ENCODE measurements around the gene NBEAL2. TPM values are rescaled to one million over a fixed set of nuclear protein-coding genes. Genes with fewer than 3 reads are reported as not detected.
A peak's percentile ranks its signal among the peaks of the same experiment; 100 is the strongest.

The NBEAL2 gene
- total RNA-seq, 1 experiment from 2014 or later: 80.0 TPM

GRCh38 chr3:46957092-46957820 lies 22.2 kb upstream of the NBEAL2 start:
- Mint-ChIP-seq H3K27ac (no peak overlapping the region), H3K4me1 (peaks cover 58% of the 10 kb centered on the region)
- CTCF ChIA-PET: interaction anchor here (1.2 to 4.6 kb wide), 2 partner anchors 34 to 67 kb away, joined by 5 to 15 read pairs; no protein-coding TSS in a partner anchor

DNA sequence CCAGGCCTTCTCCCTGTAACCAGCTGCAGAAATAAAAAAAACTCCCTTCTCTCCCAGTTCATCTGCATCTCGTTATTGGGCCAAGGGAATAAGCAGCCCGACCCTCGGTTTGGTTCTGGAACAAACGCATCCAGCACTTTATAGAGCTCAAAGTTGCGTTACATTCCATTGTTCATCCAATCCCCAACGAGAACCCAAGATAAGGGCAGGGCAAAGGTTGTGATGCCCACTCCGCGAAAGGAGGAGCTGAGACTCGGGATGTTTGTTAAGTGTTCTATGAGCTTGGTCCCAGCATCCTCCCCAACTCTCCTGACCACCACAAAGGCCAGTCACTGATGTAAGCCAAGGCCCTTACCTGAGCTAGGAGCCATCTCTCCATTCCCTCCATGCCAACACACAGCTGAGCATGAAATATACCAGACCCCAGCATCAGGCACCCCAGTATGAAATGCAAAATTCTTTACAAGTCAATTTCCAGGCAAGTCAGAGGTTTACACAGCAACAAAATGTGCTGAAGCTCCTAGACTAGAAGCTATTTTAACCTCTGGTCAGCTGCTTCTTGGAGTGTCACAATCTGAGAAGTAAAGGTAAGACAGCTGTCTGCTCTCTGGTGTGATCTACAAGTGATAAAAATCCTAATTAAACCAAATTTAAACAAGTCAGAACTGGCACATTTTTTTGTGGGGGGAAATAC lies 20.9 kb upstream of the NBEAL2 start:
- TF ChIP-seq KAT7 (CRISPR knock-in tag; IDR thresholded peaks at IDR 0.05; ENCODE audit: borderline replicate concordance) (no peak), ZNF232 (CRISPR knock-in tag; IDR thresholded peaks at IDR 0.05) (no peak), ZNF416 (CRISPR knock-in tag; IDR thresholded peaks at IDR 0.05) (no peak), HMGA2 (CRISPR knock-in tag; IDR thresholded peaks at IDR 0.05) (no peak), JUN (CRISPR knock-in tag; IDR thresholded peaks at IDR 0.05) (no peak), MYBL2 (CRISPR knock-in tag; IDR thresholded peaks at IDR 0.05) (no peak), ZSCAN18 (CRISPR knock-in tag; IDR thresholded peaks at IDR 0.05) (no peak), NR2C2 (CRISPR knock-in tag; IDR thresholded peaks at IDR 0.05) (no peak), MLX (CRISPR knock-in tag; IDR thresholded peaks at IDR 0.05) (no peak), ZNF121 (CRISPR knock-in tag; IDR thresholded peaks at IDR 0.05) (no peak), ZBTB21 (CRISPR knock-in tag; IDR thresholded peaks at IDR 0.05; ENCODE audit: borderline replicate concordance) (no peak), ATF2 (CRISPR knock-in tag; IDR thresholded peaks at IDR 0.05; ENCODE audit: borderline replicate concordance, low read depth) (no peak)
- Mint-ChIP-seq H3K27me3 (ENCODE audit: low read depth) (no peaks in the 10 kb centered on the region), H3K4me1 (peaks cover 45% of the 10 kb centered on the region), H3K36me3 (peaks cover 12% of the 10 kb centered on the region), H3K27ac (peak overlapping the region; percentile 12), H3K4me3 (no peak overlapping the region), H3K9me3 (peaks cover 6% of the 10 kb centered on the region)
- DNase-seq (ENCODE audit: low spot score) (no peak), ATAC-seq (no peak)
- POLR2A ChIA-PET: interaction anchor here (1.0 kb wide), 1 partner anchor 9 kb away, joined by 3 read pairs; no protein-coding TSS in a partner anchor
- CTCF ChIA-PET: interaction anchor here (1.4 to 1.7 kb wide), 3 partner anchors 8 to 35 kb away, joined by 4 to 7 read pairs (median 6); no protein-coding TSS in a partner anchor

More at GRCh38 chr3:46957092-46957820, 22.2 kb upstream of the NBEAL2 start:
- ATAC-seq (no peak), DNase-seq (ENCODE audit: low spot score) (no peak)
- no peak for TF ChIP-seq FOXJ3 (CRISPR knock-in tag; IDR thresholded peaks at IDR 0.05; ENCODE audit: borderline replicate concordance)
- TF ChIP-seq EMX1 (CRISPR knock-in tag; IDR thresholded peaks at IDR 0.05): no peak
- TF ChIP-seq, protein P1, sequence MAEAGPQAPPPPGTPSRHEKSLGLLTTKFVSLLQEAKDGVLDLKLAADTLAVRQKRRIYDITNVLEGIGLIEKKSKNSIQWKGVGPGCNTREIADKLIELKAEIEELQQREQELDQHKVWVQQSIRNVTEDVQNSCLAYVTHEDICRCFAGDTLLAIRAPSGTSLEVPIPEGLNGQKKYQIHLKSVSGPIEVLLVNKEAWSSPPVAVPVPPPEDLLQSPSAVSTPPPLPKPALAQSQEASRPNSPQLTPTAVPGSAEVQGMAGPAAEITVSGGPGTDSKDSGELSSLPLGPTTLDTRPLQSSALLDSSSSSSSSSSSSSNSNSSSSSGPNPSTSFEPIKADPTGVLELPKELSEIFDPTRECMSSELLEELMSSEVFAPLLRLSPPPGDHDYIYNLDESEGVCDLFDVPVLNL (CRISPR knock-in tag; IDR thresholded peaks at IDR 0.05; ENCODE audit: borderline replicate concordance, low read depth): no peak
- no peak for TF ChIP-seq GABPB1 (CRISPR knock-in tag; IDR thresholded peaks at IDR 0.05)
- TF ChIP-seq, protein P2, sequence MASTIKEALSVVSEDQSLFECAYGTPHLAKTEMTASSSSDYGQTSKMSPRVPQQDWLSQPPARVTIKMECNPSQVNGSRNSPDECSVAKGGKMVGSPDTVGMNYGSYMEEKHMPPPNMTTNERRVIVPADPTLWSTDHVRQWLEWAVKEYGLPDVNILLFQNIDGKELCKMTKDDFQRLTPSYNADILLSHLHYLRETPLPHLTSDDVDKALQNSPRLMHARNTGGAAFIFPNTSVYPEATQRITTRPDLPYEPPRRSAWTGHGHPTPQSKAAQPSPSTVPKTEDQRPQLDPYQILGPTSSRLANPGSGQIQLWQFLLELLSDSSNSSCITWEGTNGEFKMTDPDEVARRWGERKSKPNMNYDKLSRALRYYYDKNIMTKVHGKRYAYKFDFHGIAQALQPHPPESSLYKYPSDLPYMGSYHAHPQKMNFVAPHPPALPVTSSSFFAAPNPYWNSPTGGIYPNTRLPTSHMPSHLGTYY (CRISPR knock-in tag; IDR thresholded peaks at IDR 0.05): no peak
- TF ChIP-seq NFYB (CRISPR knock-in tag; conservative IDR thresholded peaks at IDR 0.05; ENCODE audit: low read depth): no peak
- TF ChIP-seq SMAD4 (CRISPR knock-in tag; IDR thresholded peaks at IDR 0.05): no peak
- TF ChIP-seq ZNF138 (CRISPR knock-in tag; conservative IDR thresholded peaks at IDR 0.05): no peak
- TF ChIP-seq JUN (CRISPR knock-in tag; IDR thresholded peaks at IDR 0.05): no peak
- no peak for TF ChIP-seq SP1 (CRISPR knock-in tag; conservative IDR thresholded peaks at IDR 0.05)
- no peak for TF ChIP-seq FOXK1 (CRISPR knock-in tag; IDR thresholded peaks at IDR 0.05)
- no peak for TF ChIP-seq RORB (CRISPR knock-in tag; IDR thresholded peaks at IDR 0.05)
- no peak for TF ChIP-seq CREM (CRISPR knock-in tag; IDR thresholded peaks at IDR 0.05)
- no peak overlapping the region for H3K4me3 Mint-ChIP-seq
- H3K36me3 Mint-ChIP-seq: no peaks in the 10 kb centered on the region
- H3K9me3 Mint-ChIP-seq: no peaks in the 10 kb centered on the region
- POLR2A ChIA-PET: no interaction called here
- no peaks in the 10 kb centered on the region for H3K27me3 Mint-ChIP-seq (ENCODE audit: low read depth)

Data from WTC11 (cell line).